ENCODE measurements around the gene DOCK2.

DOCK2 gene

GRCh38 chr5:169663537-169663936 lies 26.5 kb downstream of the DOCK2 start:
- TF ChIP-seq CTCF (IDR thresholded peaks at IDR 0.05; ENCODE audit: insufficient read depth, low read length, poor library complexity, severe bottlenecking) (no peak), EZH2phosphoT487 (conservative IDR thresholded peaks at IDR 0.05; ENCODE audit: low read length) (no peak)
- no peaks in the 10 kb centered on the region for H3K27me3 ChIP-seq (ENCODE audit: low read length)
- H3K4me3 ChIP-seq (ENCODE audit: insufficient read depth, low read length, poor library complexity, severe bottlenecking) = no peak overlapping the region
- H3K79me2 ChIP-seq (ENCODE audit: insufficient read depth, low read length) = peaks cover 89% of the 10 kb centered on the region
- H4K20me1 ChIP-seq (ENCODE audit: low read depth, low read length) = peaks cover 24% of the 10 kb centered on the region
- no peak overlapping the region for H2AFZ ChIP-seq (ENCODE audit: low read depth, low read length, severe bottlenecking)
- H3K9me2 ChIP-seq (replicated peaks; ENCODE audit: insufficient read depth, low read length) = no peaks in the 10 kb centered on the region
- H3F3A ChIP-seq (ENCODE audit: insufficient read depth) = no peaks in the 10 kb centered on the region
- H3K9me3 ChIP-seq (ENCODE audit: insufficient read depth, low read length) = 0 out of 2 replicates have a peak, but pooled peaks cover 4% of the 10 kb centered on the region
- H3K4me2 ChIP-seq (ENCODE audit: low read depth, low read length, poor library complexity, severe bottlenecking) = no peak overlapping the region
- no peak overlapping the region for H3K9ac ChIP-seq (ENCODE audit: low read length)
- H3K36me3 ChIP-seq (ENCODE audit: low read length) = peaks cover 29% of the 10 kb centered on the region
- H3K27ac ChIP-seq (ENCODE audit: low read depth, low read length) = no peak overlapping the region

DNA sequence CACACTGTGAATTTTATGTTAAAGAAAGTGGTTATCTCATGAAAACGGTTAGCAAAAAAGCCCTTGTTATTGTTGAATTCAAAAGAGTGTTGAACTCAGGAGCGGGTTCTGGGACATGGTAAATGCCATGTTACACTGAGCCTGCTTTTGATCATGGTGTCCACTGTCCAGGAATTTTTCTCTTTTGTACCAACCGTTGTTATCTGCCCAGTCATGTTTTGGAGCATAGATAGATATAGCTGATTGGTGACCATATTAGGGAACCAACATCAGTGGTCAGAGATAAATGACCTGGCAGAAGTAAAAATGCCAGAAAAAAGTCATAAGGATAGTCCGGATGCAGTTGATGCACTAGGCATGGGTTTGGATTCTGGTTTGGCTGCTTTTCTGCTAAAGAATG lies 29.3 kb downstream of the DOCK2 start:
- Histone ChIP-seq H4K20me1 (ENCODE audit: low read depth, low read length) (peaks cover 26% of the 10 kb centered on the region), H3K4me3 (ENCODE audit: insufficient read depth, low read length, poor library complexity, severe bottlenecking) (no peak overlapping the region), H3K79me2 (ENCODE audit: insufficient read depth, low read length) (peaks cover 80% of the 10 kb centered on the region), H3K27me3 (ENCODE audit: low read length) (no peaks in the 10 kb centered on the region), H2AFZ (ENCODE audit: low read depth, low read length, severe bottlenecking) (no peak overlapping the region), H3K9ac (ENCODE audit: low read length) (no peak overlapping the region), H3K36me3 (ENCODE audit: low read length) (peaks cover 15% of the 10 kb centered on the region), H3K4me2 (ENCODE audit: low read depth, low read length, poor library complexity, severe bottlenecking) (no peak overlapping the region), H3K9me3 (ENCODE audit: insufficient read depth, low read length) (0 out of 2 replicates have a peak, but pooled peaks cover 3% of the 10 kb centered on the region), H3F3A (ENCODE audit: insufficient read depth) (no peaks in the 10 kb centered on the region), H3K9me2 (replicated peaks; ENCODE audit: insufficient read depth, low read length) (no peaks in the 10 kb centered on the region), H3K27ac (ENCODE audit: low read depth, low read length) (no peak overlapping the region)
- no peak for TF ChIP-seq EZH2phosphoT487 (conservative IDR thresholded peaks at IDR 0.05; ENCODE audit: low read length)
- TF ChIP-seq CTCF (IDR thresholded peaks at IDR 0.05; ENCODE audit: insufficient read depth, low read length, poor library complexity, severe bottlenecking) = no peak

- no peak overlapping the region for H3K4me2 ChIP-seq (ENCODE audit: low read depth, low read length, poor library complexity, severe bottlenecking)
- H2AFZ ChIP-seq (ENCODE audit: low read depth, low read length, severe bottlenecking) = no peak overlapping the region
- H3K36me3 ChIP-seq (ENCODE audit: low read length) = peaks cover 9% of the 10 kb centered on the region; the same call in 1 of the 2 replicates
- no peaks in the 10 kb centered on the region for H3F3A ChIP-seq (ENCODE audit: insufficient read depth)
- no peak overlapping the region for H3K9ac ChIP-seq (ENCODE audit: low read length)
- no peak overlapping the region for H3K27ac ChIP-seq (ENCODE audit: low read depth, low read length)
- H3K9me3 ChIP-seq (ENCODE audit: insufficient read depth, low read length) = no peaks in the 10 kb centered on the region
- no peaks in the 10 kb centered on the region for H3K9me2 ChIP-seq (replicated peaks; ENCODE audit: insufficient read depth, low read length)
- TF ChIP-seq EZH2phosphoT487 (conservative IDR thresholded peaks at IDR 0.05; ENCODE audit: low read length) (no peak), CTCF (IDR thresholded peaks at IDR 0.05; ENCODE audit: insufficient read depth, low read length, poor library complexity, severe bottlenecking) (no peak)
- H3K79me2 ChIP-seq (ENCODE audit: insufficient read depth, low read length) = peaks cover 64% of the 10 kb centered on the region
- no peaks in the 10 kb centered on the region for H3K27me3 ChIP-seq (ENCODE audit: low read length)
- peaks cover 18% of the 10 kb centered on the region for H4K20me1 ChIP-seq (ENCODE audit: low read depth, low read length)
- no peak overlapping the region for H3K4me3 ChIP-seq (ENCODE audit: insufficient read depth, low read length, poor library complexity, severe bottlenecking)
Measured at GRCh38 chr5:169667896-169668674, 31.0 kb downstream of the DOCK2 start.
